ENCODE results near the gene CORO2B.

Gene CORO2B

DNA sequence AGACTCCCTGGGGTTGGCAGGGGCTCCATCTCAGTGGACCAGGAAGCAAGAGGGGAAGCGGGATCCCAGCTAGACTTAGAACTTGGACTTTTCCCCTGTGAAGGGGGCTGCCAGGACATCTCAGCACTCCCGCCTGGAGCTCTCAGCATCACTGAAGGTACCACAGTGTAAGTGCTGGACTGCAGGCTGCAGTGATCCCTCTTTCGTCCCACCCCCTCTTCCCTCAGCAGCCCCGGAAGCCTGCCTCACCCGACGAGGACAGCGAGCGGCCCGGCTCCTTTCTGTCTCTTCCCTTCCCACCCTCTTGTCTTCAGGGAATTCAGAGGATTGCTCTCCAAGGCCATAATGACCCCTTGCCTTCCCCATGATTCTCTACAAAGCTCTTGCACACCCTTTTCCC lies 147.5 kb downstream of the CORO2B start:
- no peak for DNase-seq (ENCODE audit: low read depth)
- TF ChIP-seq, protein P1, sequence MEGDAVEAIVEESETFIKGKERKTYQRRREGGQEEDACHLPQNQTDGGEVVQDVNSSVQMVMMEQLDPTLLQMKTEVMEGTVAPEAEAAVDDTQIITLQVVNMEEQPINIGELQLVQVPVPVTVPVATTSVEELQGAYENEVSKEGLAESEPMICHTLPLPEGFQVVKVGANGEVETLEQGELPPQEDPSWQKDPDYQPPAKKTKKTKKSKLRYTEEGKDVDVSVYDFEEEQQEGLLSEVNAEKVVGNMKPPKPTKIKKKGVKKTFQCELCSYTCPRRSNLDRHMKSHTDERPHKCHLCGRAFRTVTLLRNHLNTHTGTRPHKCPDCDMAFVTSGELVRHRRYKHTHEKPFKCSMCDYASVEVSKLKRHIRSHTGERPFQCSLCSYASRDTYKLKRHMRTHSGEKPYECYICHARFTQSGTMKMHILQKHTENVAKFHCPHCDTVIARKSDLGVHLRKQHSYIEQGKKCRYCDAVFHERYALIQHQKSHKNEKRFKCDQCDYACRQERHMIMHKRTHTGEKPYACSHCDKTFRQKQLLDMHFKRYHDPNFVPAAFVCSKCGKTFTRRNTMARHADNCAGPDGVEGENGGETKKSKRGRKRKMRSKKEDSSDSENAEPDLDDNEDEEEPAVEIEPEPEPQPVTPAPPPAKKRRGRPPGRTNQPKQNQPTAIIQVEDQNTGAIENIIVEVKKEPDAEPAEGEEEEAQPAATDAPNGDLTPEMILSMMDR (conservative IDR thresholded peaks at IDR 0.05; ENCODE audit: low read depth, low read length): no peak

DNA sequence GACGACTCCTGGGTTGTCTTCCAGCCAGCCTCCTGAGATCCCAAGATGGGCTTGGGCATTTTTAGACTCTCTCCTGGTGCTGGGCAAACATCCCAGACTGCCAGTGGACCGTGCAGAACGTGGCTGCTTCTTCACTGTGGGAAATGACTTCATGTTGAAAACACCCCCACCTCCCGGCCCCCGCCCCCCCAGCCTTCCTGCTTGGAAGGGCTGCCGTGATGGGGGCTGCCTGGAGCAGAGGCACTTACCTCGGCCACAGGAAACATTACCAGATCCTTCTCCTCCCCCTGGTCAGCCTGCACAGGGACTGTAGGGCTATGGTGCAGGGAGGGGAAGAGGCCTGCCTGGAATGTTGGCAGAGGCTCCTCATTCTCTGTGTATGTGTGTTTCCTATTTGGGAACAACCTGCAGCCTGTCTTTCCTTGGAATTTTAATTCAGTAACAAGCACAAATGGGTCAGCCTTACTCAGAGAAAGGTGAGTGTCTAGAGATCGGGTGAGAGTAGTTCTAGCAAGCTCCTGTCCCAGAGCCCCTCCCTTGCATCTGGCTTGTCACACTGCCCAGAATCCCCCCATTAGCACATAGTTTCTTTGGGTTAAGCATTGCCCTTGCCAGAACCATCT lies 151.1 kb downstream of the CORO2B start:
- TF ChIP-seq, protein P1 (conservative IDR thresholded peaks at IDR 0.05; ENCODE audit: low read depth, low read length): no peak
- DNase-seq (ENCODE audit: low read depth): no peak
- H3K4me3 ChIP-seq (ENCODE audit: low read length): no peak overlapping the region

More for the DNA sequence above, 147.5 kb downstream of the CORO2B start:
- H3K4me3 ChIP-seq (ENCODE audit: low read length): no peak overlapping the region

DNA sequence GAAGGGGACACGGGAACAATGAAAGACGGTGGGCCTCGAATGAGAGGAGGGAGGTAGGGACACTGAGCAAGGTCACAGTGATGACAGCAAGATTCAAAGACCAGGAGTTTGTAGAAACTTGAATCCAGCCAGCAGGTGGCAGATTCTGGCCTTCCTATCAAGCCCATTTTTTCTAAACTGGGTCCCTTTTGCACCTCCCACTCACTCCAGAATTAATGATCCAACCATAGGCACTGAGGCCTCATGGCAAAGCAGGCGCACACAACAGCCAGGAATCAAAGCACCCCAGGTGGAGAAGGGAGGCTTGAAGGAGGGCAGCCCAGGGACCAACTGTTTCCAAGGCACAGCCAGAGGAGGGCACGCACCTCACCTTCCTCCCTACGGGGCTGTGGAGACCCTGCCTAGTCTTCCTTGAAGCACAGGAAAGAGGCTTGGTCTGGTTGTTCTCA lies 151.7 kb downstream of the CORO2B start:
- DNase-seq (ENCODE audit: low read depth): no peak
- H3K4me3 ChIP-seq (ENCODE audit: low read length): no peak overlapping the region
- TF ChIP-seq, protein P1 (conservative IDR thresholded peaks at IDR 0.05; ENCODE audit: low read depth, low read length): peak; percentile 57

DNA sequence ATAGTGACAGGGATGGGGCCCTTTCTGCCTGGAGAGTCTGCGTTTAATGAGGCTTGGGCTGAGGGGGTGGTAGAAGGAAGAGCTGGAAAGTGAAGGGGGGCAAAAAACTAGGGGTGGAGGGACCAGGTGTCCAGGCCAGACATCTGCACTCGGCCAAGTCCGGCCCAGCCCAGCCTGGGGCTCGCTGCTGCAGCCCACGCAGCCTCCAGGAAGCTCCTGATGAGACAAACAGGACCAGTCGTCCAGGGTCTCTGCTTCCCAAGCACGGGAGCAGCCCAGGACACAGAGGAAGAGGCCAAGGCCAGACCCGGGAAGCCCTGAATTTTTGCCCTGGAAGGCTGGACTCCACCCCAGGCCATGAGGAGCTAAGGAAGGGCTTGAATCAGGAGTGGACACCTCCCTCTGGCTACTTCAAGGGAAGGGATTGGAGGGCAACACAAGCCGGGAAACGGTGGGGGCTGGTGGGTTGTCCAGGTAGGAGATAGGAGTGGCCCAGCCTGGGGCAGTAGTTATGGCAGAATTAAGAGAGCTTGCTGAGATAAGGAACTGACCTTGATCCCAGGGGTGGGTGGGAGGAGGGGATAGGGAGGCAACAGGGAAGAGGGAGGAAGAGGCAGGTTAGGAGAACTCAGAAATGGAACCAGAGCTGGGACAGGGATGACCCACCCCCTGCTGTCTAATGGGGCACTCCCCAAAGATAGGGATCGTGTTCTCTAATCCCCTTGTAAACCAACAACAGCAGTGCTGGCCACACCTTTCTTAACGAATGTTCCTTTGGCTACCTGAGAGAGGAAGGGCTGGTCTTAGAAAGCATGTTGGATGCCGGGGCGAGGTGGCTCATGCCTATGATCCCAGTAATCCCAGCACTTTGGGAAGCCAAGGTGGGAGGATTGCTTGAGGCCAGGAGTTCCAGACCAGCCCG lies 152.4 kb downstream of the CORO2B start:
- DNase-seq (ENCODE audit: low read depth): no peak
- TF ChIP-seq, protein P1 (conservative IDR thresholded peaks at IDR 0.05; ENCODE audit: low read depth, low read length): no peak
- no peak overlapping the region for H3K4me3 ChIP-seq (ENCODE audit: low read length)

DNA sequence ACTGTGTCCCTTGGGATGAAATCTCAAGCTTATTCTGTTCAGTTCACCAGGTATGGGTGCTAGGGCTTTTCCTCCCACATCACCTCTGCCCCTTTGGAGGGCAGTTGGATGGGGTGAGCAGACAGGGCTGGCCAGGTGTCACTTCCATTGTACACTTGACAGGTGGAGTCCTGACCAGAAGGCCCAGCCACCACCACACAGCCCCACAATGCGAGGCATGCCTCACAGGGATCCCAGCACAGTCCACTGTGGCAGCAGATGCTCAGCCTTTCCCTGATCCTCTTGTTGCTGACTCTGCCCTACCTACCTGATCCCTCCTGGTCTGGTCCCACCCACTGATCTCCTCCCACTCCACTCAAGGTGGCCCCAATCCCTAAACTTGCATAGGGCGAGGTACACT lies 153.7 kb downstream of the CORO2B start:
- no peak overlapping the region for H3K4me3 ChIP-seq (ENCODE audit: low read length)
- DNase-seq (ENCODE audit: low read depth): no peak
- TF ChIP-seq, protein P1 (conservative IDR thresholded peaks at IDR 0.05; ENCODE audit: low read depth, low read length): no peak

DNA sequence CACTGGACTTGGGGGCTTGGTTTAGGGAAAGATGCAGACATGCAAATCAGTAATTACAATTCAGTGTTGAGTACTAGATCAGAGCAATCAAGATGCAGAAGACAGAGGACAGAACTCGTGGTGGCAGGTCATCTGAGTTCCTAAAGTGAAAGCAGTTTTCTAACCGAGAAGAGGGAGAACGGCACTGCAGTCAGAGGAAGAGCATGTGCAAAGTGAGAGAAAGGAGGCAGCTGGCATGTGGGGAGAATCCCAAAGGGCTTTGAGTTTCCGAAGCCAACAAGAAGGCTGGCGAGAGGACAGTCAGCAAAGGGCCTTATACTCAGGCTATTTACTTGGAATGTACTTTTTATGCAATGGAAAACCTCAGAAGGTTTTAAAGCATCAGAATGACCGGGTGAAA lies 154.9 kb downstream of the CORO2B start:
- TF ChIP-seq, protein P1 (conservative IDR thresholded peaks at IDR 0.05; ENCODE audit: low read depth, low read length): no peak
- DNase-seq (ENCODE audit: low read depth): no peak
- H3K4me3 ChIP-seq (ENCODE audit: low read length): no peak overlapping the region
